WTC11 (cell line): ENCODE results near the gene EDARADD.

ENCODE experiments used
- ESRRA ChIP-seq: sonication (generic); formaldehyde crosslinking; IDR thresholded peaks from 2 replicates; pipeline ENCODE4 v1.8.1; 2022; ENCODE audit warnings: mild to moderate bottlenecking, missing genetic modification reagents, borderline replicate concordance
- JUN ChIP-seq: sonication (generic); formaldehyde crosslinking; IDR thresholded peaks from 2 replicates; pipeline ENCODE4 v1.8.0; 2023; ENCODE audit warnings: mild to moderate bottlenecking, missing genetic modification reagents
- TF ChIP-seq, protein P1 (sequence below): fragments of 200-600 bp; IDR thresholded peaks from 2 replicates; pipeline ENCODE4 v1.8.0; 2022; ENCODE audit warnings: antibody characterized with exemption
- TF ChIP-seq, protein P2 (sequence below): sonication (generic); formaldehyde crosslinking; IDR thresholded peaks from 2 replicates; pipeline ENCODE4 v1.8.0; 2022; ENCODE audit warnings: mild to moderate bottlenecking, missing genetic modification reagents
- TF ChIP-seq, protein P3 (sequence below): sonication (generic); formaldehyde crosslinking; IDR thresholded peaks from 2 replicates; pipeline ENCODE4 v1.8.1; 2023; ENCODE audit warnings: mild to moderate bottlenecking, missing genetic modification reagents, borderline replicate concordance

DNA sequence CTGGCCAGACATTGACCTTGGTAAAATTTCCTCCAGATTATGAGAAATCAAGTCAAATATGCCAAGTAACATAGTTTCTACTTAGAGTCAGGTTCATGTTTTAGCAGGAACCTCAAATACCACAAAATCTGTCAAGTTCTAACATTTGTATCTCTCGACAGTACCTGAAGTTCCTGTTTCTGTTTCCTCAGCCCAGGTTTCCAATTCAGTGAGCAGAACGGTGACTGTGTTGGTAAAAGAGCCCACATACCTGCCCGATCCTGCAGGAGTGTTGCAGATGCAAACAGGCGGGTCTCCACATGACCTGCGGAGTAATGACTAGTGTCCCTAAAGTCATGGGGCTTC is 71.8 kb downstream of the EDARADD start:
- TF ChIP-seq ESRRA (no peak), JUN (CRISPR knock-in tag) (no peak)
- TF ChIP-seq, protein P1, sequence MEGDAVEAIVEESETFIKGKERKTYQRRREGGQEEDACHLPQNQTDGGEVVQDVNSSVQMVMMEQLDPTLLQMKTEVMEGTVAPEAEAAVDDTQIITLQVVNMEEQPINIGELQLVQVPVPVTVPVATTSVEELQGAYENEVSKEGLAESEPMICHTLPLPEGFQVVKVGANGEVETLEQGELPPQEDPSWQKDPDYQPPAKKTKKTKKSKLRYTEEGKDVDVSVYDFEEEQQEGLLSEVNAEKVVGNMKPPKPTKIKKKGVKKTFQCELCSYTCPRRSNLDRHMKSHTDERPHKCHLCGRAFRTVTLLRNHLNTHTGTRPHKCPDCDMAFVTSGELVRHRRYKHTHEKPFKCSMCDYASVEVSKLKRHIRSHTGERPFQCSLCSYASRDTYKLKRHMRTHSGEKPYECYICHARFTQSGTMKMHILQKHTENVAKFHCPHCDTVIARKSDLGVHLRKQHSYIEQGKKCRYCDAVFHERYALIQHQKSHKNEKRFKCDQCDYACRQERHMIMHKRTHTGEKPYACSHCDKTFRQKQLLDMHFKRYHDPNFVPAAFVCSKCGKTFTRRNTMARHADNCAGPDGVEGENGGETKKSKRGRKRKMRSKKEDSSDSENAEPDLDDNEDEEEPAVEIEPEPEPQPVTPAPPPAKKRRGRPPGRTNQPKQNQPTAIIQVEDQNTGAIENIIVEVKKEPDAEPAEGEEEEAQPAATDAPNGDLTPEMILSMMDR = no peak
- TF ChIP-seq, protein P2, sequence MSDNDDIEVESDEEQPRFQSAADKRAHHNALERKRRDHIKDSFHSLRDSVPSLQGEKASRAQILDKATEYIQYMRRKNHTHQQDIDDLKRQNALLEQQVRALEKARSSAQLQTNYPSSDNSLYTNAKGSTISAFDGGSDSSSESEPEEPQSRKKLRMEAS = no peak
- TF ChIP-seq, protein P3, sequence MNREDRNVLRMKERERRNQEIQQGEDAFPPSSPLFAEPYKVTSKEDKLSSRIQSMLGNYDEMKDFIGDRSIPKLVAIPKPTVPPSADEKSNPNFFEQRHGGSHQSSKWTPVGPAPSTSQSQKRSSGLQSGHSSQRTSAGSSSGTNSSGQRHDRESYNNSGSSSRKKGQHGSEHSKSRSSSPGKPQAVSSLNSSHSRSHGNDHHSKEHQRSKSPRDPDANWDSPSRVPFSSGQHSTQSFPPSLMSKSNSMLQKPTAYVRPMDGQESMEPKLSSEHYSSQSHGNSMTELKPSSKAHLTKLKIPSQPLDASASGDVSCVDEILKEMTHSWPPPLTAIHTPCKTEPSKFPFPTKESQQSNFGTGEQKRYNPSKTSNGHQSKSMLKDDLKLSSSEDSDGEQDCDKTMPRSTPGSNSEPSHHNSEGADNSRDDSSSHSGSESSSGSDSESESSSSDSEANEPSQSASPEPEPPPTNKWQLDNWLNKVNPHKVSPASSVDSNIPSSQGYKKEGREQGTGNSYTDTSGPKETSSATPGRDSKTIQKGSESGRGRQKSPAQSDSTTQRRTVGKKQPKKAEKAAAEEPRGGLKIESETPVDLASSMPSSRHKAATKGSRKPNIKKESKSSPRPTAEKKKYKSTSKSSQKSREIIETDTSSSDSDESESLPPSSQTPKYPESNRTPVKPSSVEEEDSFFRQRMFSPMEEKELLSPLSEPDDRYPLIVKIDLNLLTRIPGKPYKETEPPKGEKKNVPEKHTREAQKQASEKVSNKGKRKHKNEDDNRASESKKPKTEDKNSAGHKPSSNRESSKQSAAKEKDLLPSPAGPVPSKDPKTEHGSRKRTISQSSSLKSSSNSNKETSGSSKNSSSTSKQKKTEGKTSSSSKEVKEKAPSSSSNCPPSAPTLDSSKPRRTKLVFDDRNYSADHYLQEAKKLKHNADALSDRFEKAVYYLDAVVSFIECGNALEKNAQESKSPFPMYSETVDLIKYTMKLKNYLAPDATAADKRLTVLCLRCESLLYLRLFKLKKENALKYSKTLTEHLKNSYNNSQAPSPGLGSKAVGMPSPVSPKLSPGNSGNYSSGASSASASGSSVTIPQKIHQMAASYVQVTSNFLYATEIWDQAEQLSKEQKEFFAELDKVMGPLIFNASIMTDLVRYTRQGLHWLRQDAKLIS (CRISPR knock-in tag) = no peak
